GM19239 (cell line): ENCODE measurements around the gene ELF2.
A peak's percentile ranks its signal among the peaks of the same experiment; 100 is the strongest.
"Not testable (repeated sequence)": the region's sequence is repeated elsewhere in the genome, so short reads cannot be mapped to it uniquely, and the experiment has no call there.

ENCODE experiments used
- DNase-seq: peaks from one replicate; pipeline ENCODE4 v3.0.0; 2011; ENCODE audit warnings: low spot score; ENCODE audit not compliant: insufficient read length
- FAIRE-seq: peaks from 2 replicates; lab custom pipeline; 2011; peaks lifted over from hg19 to GRCh38; lab: Jason Lieb, UNC

The ELF2 gene

GRCh38 chr4:139189417-139189749, 12.4 kb upstream of the ELF2 start:
- FAIRE-seq (no peak), DNase-seq (no peak)

GRCh38 chr4:139188648-139189416, 11.8 kb upstream of the ELF2 start:
- FAIRE-seq, result no peak
- no peak for DNase-seq

- FAIRE-seq, result no peak
These were observed 7.1 kb upstream of the ELF2 start for GRCh38 chr4:139184129-139184528.

GRCh38 chr4:139177869-139178619, 1.0 kb upstream of the ELF2 start:
- FAIRE-seq, result peak; percentile 80
- DNase-seq, result peak; percentile 62

More at GRCh38 chr4:139184129-139184528, 7.1 kb upstream of the ELF2 start:
- DNase-seq, result no peak

GRCh38 chr4:139176302-139177048, 543 bp downstream of the ELF2 start:
- no peak for FAIRE-seq
- peak; percentile 27 for DNase-seq

GRCh38 chr4:139175646-139176301, 1.2 kb downstream of the ELF2 start:
- DNase-seq, result no peak
- no peak for FAIRE-seq

- FAIRE-seq (peak; percentile 33), DNase-seq (no peak)
These were observed 4.9 kb downstream of the ELF2 start for GRCh38 chr4:139171876-139172691.

GRCh38 chr4:139170932-139171331, 6.1 kb downstream of the ELF2 start:
- no peak for FAIRE-seq

GRCh38 chr4:139167774-139168444, 9.1 kb downstream of the ELF2 start:
- FAIRE-seq (no peak), DNase-seq (no peak)

More at GRCh38 chr4:139170932-139171331, 6.1 kb downstream of the ELF2 start:
- no peak for DNase-seq

- DNase-seq (no peak), FAIRE-seq (no peak)
These were observed 12.3 kb downstream of the ELF2 start for GRCh38 chr4:139164731-139165130.

GRCh38 chr4:139163806-139164206, 13.2 kb downstream of the ELF2 start:
- DNase-seq, result no peak
- no peak for FAIRE-seq

GRCh38 chr4:139157977-139158376, 19.0 kb downstream of the ELF2 start:
- not testable (repeated sequence) for DNase-seq, FAIRE-seq

- no peak for DNase-seq
- no peak for FAIRE-seq
These were observed 22.0 kb downstream of the ELF2 start for GRCh38 chr4:139154952-139155557.

GRCh38 chr4:139154538-139154937, 22.5 kb downstream of the ELF2 start:
- no peak for DNase-seq
- no peak for FAIRE-seq

- no peak for FAIRE-seq
- DNase-seq, result no peak
These were observed 22.9 kb downstream of the ELF2 start for GRCh38 chr4:139154134-139154421.

GRCh38 chr4:139153411-139154133, 23.4 kb downstream of the ELF2 start:
- FAIRE-seq, result no peak
- DNase-seq, result no peak

- DNase-seq, result no peak
- FAIRE-seq, result no peak
These were observed 24.8 kb downstream of the ELF2 start for GRCh38 chr4:139152249-139152648.

- no peak for FAIRE-seq
- no peak for DNase-seq
These were observed 29.9 kb downstream of the ELF2 start for GRCh38 chr4:139146926-139147629.
